BJ (cell line): ENCODE measurements around the gene PCDHA11. TPM values are rescaled to one million over a fixed set of nuclear protein-coding genes. Genes with fewer than 3 reads are reported as not detected.

Experiments used
- CTCF ChIA-PET: fragments of 350-600 bp; formaldehyde crosslinking; extraction: SDS; loops from one replicate; lab custom pipeline; 2021; ENCODE audit warnings: antibody characterized with exemption, inconsistent platforms; lab: Yijun Ruan, JAX
- POLR2A ChIA-PET: fragments of 300-600 bp; sonication (Branson Sonifier 250); formaldehyde crosslinking; extraction: SDS; loops from one replicate; lab custom pipeline; 2021; ENCODE audit warnings: antibody characterized with exemption; lab: Charles Lee
- DNase-seq: peaks from one replicate; pipeline ENCODE4 v3.0.0-alpha.2; 2011; ENCODE audit warnings: low read depth
- H3K27me3 ChIP-seq: 2 replicates; pipeline ENCODE4 v1.6.0; 2011; ENCODE audit warnings: low read length; ENCODE audit not compliant: control insufficient read depth, insufficient read depth
- H3K36me3 ChIP-seq: 2 replicates; pipeline ENCODE4 v1.5.1; 2011; ENCODE audit warnings: low read length; ENCODE audit not compliant: control insufficient read depth, insufficient read depth
- H3K4me3 ChIP-seq: 2 replicates; pipeline ENCODE4 v1.5.1; 2011; ENCODE audit warnings: low read depth, mild to moderate bottlenecking, control low read depth, low read length
- CTCF ChIP-seq: IDR thresholded peaks from 2 replicates; pipeline ENCODE4 v1.5.1; 2011; ENCODE audit warnings: low read depth, mild to moderate bottlenecking, control low read depth, inconsistent platforms, low read length, moderate library complexity; ENCODE audit not compliant: insufficient read depth
- polyA plus RNA-seq: library from polyadenylated mRNA; depleted of rRNA; stranded (reverse); fragments of >200 nt; gene quantifications from 2 replicates; pipeline ENCODE4 v1.2.3, GENCODE V29; 2011

Gene PCDHA11
- polyA plus RNA-seq, 1 experiment: not detected

- Histone ChIP-seq H3K4me3 (no peak within 1 kb of the TSS), H3K36me3 (no peaks in the 10 kb centered on the region), H3K27me3 (no peaks in the 10 kb centered on the region)
- DNase-seq: no peak
- no peak for TF ChIP-seq CTCF
- ChIA-PET POLR2A (no interaction called here), CTCF (interaction anchor here (0.6 to 0.9 kb wide), 2 partner anchors 14 to 1676 kb away, joined by 3 read pairs; no protein-coding TSS in a partner anchor)
Measured at GRCh38 chr5:140855772-140856674, 12.7 kb upstream of the PCDHA11 start, which contains the start of gene PCDHA10. TSS of gene PCDHA10 (plus strand) at chr5:140855897. CDS start at chr5:140856049, 152 bp downstream.

GRCh38 chr5:140857177-140857986, 11.4 kb upstream of the PCDHA11 start:
- no peak overlapping the region for H3K4me3 ChIP-seq
- H3K27me3 ChIP-seq: no peaks in the 10 kb centered on the region
- DNase-seq: no peak
- ChIA-PET CTCF (no interaction called here), POLR2A (no interaction called here)
- H3K36me3 ChIP-seq: no peaks in the 10 kb centered on the region
- TF ChIP-seq CTCF: no peak

- H3K36me3 ChIP-seq: no peaks in the 10 kb centered on the region
- TF ChIP-seq CTCF: no peak
- H3K27me3 ChIP-seq: no peaks in the 10 kb centered on the region
- POLR2A ChIA-PET: no interaction called here
- DNase-seq: no peak
- H3K4me3 ChIP-seq: no peak overlapping the region
- CTCF ChIA-PET: no interaction called here
Measured at GRCh38 chr5:140857987-140858240, 10.8 kb upstream of the PCDHA11 start.

GRCh38 chr5:140862441-140863295, 6.1 kb upstream of the PCDHA11 start:
- DNase-seq: no peak
- no peak for TF ChIP-seq CTCF
- CTCF ChIA-PET: no interaction called here

More at GRCh38 chr5:140862441-140863295, 6.1 kb upstream of the PCDHA11 start:
- no peaks in the 10 kb centered on the region for H3K27me3 ChIP-seq
- H3K4me3 ChIP-seq: no peak overlapping the region
- POLR2A ChIA-PET: no interaction called here
- no peaks in the 10 kb centered on the region for H3K36me3 ChIP-seq
